ENCODE results near the gene DBN1.

DNA sequence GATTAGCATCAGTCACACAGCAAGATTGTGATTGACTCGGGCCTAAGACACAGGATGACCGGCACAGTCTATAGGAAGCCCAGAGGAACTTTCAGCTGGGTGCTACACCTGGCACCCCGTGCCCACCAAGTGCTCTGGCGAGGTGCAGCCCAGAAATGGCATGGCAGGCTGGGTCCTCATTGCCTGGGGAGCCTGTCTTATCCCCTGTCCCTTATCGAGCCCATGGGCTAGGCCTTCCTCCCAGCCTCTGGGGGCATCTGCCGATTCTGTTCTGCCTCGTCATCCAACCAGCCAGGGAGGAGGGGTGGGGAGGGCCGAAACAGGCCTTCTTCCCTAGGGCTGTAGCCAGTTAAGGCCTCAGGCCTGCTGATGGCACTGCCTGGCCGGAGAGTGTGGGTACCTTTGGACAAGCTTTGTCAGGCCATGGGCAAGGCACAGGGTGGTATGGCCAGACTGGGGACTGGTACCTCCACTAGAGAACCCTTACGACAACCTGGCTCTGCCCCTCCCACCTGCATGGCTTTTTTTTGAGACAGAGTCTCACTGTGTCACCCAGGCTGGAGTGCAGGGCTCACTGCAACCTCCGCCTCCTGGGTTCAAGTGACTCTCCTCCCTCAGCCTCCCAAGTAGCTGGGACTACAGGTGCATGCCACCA, 45.4 kb downstream of the DBN1 start:
- TF ChIP-seq EZH2 (IDR thresholded peaks at IDR 0.05; ENCODE audit: insufficient read depth, poor library complexity, severe bottlenecking) (no peak), EZH2phosphoT487 (IDR thresholded peaks at IDR 0.05; ENCODE audit: insufficient read depth, low read depth) (no peak)

Measured in GM23248 (cell line).